Occipital lobe (tissue), 2 donors: ENCODE results near the gene CRHR2. TPM values are rescaled to one million over a fixed set of nuclear protein-coding genes. Genes with fewer than 3 reads are reported as not detected.

ENCODE experiments used
- DNase-seq: peaks from one replicate; lab custom pipeline; 2025; lab: John Stamatoyannopoulos, UW
- total RNA-seq: library from RNA; depleted of rRNA; stranded (reverse); fragments of >200 nt; gene quantifications from one replicate; pipeline ENCODE4 v1.2.3, GENCODE V29; 2014

Gene CRHR2
- total RNA-seq, 1 donor from 2014 or later, result 1.1 TPM

DNA sequence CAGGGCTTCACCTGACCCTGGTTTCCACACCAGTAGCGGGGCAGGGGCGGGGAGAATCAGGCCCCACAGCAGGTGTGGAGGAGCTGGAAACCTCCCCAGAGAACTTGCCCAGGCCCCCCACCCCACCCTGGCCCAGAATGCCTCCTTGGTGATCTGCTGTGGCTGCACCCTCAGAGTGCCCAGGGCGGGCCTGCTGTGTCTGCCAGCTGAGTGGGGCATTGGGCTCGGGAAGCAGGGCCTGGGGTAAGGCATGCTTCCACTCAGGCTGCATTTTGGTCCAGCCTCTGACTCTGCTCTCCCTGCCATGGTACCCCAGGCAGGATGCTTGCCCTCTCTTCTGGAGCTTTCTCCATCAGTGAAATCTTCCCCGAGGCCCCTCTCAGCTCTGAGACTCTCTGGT lies 1.1 kb upstream of the CRHR2 start:
- DNase-seq, result no peak

DNA sequence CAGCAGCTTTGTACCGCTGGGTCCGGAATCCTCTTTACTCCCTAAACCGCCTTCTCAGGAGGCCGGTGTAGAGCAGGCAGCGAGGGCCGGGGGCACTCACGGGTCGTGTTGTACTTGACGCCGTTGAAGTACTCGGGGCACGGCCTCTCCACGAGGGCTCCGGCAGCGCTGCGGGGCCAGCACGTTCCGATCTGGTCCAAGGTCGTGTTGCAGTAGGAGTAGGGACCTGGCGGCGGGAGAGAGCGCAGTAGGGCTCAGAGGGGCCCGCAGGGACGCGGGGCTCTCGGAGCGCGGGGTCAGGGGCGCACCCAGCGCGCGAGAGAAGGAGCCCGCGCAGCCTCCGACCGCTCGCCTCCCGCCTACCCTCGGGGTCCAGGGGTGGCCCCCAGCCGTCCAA lies 443 bp downstream of the CRHR2 start:
- no peak for DNase-seq

DNA sequence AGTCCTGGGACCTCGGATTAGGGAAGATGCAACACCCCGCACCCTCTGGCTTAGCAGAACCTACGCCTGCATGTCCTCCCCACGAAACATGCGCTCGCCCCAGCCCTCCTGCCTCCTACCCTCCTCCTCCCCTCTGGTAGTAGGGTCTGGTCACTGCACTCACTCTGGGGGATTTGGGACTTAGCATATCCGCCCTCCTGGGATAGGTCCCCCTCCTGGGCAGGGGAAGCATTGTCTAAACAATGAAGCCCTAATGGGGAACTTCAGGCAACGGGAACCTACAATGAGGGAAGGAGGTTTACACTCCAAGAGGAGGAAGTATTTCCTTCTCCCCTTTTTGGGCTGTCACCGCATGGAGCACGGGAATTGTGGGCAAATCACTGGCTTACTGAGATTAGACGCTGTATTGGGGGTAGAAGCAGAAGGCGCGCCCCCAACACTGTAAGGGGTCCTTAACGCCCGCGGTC lies 892 bp downstream of the CRHR2 start:
- no peak for DNase-seq

DNA sequence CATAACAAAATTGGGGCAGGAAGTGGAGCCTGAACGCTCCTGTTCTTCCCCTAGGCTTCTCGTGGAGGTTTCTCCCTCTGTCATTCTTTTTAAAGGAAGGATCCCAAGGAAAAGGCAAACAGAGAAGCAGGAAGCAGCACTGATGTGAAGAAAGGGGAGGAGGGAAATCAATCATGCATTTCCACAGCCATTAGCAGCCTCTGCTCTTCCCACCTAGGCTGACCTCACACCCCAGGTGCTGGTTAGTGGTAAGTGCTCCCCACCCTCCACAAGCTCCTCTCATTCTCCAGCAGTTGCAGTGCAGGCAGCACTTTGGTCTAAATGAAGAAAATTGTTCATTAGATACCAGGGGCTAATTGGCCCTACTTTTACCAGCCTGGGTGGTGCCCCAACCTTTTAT lies 2.6 kb downstream of the CRHR2 start:
- no peak for DNase-seq

DNA sequence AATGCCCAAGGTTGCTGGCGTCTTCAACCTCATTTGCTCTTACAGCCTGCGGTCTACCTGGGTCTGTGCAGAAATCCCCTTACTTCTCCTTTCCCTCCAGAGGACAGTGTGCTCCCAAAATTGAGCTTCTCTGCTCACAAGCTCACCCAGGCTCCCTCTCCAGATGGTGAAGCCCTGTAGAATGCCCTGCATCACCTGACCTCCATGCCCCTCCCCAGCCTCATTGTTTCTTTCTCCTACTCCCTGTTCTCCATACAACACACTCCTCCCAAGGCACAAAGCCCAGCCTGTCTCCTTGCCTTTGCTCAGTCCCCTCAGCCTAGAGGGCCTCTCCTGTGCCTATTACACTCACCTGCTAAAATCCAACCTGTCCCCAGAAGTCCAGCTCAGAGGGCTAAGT lies 3.5 kb downstream of the CRHR2 start:
- no peak for DNase-seq

DNA sequence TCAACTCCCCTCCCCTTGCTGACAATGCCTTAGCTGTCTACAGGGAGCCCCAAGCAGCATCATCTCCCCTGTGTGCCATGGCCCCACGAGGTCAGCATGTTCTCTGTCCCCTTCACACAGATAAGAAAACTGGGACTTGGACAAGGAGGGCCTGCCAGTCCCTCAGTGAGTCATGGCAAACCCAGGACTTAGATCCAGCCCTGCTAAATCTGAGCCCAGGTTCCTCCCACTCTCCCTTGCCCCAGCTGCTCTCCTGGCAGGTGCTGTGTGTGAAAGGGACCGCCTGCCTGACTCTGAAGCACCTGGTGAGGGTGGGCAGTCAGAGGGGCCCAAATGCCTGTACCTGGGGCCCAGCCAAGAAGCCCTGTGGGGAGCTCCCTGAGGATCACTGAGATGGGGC lies 7.4 kb downstream of the CRHR2 start:
- no peak for DNase-seq

DNA sequence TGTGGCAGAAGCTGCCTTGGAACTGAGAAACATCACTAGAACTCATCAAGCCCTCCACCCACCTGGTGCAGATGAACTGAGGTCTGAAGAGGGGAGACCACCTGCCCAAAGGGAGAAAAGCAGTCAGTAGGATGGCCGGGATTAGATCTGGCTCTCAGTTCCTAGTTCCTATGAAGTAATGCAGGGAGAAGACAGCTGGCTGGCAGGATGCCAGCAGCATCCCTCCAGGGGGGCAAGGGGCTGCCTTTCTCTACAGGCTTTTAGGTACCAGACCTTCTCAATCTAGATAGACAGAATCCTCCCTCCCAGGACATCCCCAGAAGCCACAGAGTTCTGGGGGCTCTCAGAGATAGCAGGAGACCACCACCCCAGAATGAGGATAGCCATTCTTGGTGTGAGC lies 7.8 kb downstream of the CRHR2 start:
- DNase-seq, result no peak

DNA sequence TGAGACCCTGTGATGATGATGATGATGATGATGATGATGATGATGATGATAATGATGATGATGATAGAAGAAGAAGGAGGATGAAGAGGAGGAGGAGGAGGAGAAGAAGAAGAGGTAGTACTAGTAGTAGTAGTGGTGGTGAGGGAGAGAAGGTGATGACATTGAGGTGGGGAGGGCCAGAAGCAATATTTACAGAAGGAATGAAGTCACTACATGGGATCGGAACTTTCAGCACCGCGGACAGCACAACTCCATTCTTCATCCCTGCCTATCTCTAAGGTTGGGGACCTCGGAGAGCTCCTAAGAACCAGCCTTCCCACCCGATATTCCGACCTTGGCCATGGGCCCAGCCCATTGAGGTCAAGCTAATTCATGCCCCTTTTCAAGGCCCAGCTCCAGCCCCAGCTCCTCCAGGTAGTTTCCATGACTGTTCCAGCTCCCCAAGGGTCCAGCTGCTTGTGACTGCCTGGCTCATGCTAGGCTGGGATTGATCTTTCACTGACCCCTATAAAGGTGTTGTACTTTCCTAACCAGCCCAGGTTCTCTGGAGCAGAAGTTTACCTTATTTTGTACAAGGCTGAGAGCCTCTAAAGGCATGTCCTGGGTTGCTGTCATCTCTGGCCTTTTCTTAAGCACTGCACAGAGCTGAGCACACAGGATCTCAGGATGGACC lies 10.3 kb downstream of the CRHR2 start:
- DNase-seq, result no peak

DNA sequence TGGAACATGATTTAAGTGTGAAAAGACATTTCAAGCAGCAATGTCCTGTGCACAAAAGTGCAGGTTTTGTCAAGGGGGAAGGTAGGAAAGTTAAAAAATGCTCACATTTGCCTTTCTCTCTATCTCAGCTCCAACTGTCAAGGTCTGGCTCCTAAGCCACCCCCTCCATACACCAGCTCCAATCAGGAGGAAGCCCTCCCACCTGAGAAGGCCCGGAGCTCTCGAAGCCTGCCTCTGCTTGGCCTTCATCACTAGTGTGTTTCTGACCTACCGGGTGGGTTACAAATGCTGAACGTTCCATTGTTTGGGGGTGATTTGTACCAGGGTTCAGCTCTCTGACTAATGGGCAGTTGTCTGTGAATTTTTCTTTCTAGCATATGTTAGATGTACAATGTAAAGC lies 14.2 kb downstream of the CRHR2 start:
- no peak for DNase-seq

DNA sequence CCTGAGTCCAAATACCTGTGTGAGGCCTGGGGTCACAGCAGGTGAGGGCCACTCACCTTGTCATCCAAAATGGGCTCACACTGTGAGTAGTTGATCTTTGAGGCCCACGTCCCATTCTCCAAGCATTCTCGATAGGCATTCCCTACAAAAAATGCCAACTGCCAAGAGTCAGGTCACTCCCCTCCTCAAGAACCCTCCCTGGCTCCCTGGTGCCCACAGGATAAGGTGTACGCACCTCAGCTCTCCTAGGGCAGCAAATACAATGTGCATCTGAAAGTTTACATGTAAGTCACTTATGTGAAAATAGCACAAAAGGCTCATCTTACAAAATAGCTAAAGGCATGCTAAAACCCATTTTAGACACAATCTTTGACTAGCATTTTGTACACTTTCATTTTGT lies 15.1 kb downstream of the CRHR2 start:
- no peak for DNase-seq

DNA sequence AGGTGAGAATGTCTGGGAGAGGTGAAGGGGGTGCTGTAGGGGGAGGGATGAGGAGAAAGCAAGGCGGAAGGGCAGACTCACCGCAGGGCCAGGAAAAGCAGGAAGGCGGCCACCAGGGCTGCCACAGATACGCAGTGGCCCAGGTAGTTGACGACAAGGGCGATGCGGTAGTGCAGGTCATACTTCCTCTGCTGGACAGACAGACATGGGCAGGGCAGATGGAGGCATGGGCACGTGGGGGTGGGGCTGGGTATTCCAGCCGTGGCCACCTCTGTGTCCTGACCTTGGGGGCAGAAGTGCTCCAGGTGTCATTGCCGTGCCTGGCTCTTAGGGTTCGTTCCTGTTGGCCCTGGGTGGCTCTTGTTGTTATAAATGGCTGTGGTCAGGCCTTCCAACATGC lies 16.8 kb downstream of the CRHR2 start:
- DNase-seq, result no peak

DNA sequence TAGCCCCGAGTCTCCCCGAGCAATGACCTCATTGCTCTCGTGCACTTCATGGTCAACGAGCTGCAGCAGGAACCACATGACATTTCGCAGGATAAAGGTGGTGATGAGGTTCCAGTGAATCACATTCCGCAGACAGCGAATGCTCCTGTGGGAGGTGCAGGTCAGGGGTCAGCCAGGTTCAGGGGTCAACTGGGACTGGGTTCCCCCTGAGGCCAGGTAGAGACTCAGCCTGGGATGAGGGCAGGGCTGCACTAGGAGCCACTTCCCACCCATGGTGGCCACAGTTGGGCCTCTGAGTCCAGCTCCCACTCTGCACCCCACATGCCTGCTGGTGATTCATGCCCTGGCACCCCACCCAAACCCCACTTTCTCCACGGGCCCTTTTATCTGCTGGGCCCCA lies 17.2 kb downstream of the CRHR2 start:
- DNase-seq, result no peak

DNA sequence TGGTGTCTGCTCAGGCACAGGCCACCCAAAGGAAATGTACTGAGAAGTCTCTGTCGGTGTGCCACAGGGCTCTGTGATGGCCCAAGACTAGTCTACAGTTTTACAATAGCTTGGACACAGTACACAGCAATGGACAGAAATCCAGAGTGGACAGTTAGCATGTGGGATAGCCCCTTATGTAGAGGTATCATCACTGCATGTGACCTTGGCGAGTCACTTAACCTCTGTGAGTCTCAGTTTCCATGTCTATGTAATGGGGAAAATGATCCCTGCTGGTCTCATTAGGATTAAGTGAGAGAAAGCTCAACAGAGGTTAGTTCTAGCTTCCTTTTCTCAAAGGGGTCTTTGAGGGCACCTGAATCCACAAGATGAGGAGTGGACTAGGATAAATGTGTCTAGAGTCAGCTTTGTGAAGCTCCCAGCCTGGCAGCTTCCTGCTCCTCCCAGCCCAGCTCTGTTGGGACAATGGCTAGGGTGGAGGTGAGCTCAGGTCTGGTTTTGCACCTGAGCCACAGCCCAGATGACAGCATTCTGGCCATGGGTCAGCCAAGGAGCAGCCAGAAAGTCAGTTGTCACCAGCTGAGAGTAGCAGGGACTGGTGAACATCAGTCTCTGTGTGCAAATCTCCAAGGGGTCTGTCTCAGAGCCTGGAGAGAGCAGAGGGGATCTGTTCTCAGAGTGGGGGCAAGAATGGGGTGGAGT lies 17.9 kb downstream of the CRHR2 start:
- no peak for DNase-seq

DNA sequence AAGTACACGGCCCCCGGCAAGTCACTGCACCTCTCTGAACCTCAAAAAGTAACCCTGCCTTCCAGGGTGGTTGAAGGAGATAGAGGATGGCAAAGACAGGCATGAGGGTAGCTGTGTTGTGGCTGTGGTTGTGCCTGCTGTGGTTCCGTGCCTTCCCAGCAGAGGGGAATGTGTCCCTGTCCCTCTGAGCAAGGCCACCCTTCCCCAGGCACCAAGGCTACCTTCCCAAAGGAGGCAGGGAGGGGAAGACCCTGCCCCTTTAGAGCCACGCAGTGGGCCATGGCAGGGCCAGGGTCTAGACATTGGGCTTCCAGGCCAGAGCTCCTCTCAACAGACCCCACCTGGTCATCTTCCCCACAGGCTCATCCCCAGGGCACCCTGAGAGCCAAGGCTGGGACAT lies 18.8 kb downstream of the CRHR2 start:
- no peak for DNase-seq

DNA sequence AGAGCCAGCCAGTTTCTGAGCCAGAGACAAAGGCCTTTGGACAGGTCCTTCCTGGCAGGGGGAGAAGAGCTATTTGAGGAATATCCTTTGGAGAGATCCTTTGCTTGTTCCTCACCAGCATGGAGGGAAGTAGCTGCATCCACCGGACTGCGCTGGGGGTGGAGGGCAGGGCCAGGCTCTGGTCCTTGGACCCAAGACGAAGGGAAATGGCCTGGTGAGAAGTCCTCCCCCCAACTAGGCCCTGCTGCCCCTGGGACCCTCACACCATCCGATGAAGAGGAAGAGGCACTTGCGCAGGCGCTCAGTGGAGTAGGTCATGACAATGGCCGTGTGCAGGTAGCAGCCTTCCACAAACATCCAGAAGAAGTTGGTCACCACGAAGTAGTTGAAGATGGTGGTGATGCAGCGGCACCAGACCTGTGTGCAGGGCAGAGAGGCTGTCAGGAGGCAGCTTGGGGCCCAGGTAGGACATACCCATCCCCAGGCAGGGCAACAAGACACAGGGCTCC lies 19.8 kb downstream of the CRHR2 start:
- no peak for DNase-seq

DNA sequence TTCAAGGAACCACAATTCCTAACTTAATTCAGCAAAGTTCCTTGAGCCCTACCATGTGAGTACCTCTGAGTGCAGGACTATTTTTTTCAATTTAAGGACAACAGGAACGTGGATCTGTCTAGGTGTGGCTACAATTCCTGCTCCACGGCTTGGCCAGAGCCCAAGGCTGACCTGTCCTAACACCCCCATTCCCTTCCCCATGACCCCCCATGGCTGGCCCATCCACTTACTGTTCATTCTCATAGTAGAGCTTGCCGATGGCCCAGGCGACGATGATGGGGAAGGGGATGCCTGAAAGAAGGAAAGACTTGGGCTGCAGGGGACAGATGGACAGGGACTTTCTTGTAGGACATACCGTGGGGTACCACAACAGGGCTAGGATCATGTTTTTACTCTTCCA lies 20.3 kb downstream of the CRHR2 start:
- DNase-seq, result no peak

DNA sequence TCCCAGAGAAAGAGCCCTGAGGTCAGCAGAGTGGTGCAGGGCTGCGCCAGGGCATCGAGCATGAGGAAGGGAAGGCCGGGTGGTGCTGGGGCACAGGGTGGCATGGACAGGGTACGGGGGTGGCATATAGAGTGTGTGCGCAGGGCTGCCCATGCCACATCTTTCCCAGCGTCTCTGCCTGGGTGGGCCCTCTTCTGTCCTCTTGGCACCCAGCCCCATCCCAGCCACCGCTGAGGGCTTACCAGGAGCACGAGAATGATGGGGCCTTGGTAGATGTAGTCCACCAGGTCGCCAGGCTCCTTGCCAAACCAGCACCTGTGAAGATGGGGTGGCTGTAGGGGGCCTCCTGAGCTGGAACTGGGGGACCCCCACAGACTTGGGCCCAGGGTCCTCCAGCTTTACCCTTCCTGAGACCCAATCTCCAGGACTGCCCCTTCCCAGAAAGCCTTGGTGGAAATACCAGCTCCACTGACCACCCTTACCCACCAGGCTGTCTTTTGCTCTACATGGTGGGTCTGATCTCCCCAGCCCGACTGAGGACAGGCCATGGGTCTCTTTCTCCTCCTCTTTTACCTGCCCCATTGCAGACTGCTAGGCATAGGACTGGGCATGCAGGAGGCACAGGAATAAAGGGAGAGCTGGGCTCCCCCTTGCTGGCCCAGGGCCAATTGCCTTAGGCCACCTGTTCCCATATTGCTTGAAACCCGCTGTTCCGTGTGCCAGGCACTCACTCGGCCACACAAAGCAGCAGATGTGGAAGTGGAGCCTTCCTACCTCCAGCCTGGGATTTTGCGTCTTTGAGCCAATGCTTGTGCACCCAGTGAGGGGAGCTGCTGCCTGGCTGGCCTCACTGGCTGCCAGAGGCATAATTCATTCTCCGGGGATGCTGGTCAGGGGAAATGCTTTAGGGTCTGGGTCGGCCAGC lies 21.7 kb downstream of the CRHR2 start:
- DNase-seq, result peak; percentile 17

DNA sequence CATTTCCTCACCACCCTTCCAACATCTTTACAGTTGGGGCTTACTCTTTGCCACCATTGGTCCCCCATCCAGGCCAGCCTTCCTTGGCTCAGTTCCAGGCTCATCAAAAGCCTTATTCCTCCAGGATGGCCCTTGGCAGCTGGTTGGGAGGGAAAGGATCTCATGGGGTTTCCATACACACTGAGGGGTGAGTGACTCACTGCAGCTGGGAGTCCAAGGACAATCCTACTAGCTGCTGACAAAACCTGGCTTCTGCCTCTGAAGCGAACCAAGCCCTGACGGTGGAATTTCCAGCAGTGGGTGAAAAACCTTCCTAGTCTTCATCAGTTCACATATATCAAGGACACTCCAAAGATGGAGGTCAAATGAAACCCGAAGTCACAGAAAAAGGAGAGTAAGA lies 22.9 kb downstream of the CRHR2 start:
- DNase-seq, result no peak

DNA sequence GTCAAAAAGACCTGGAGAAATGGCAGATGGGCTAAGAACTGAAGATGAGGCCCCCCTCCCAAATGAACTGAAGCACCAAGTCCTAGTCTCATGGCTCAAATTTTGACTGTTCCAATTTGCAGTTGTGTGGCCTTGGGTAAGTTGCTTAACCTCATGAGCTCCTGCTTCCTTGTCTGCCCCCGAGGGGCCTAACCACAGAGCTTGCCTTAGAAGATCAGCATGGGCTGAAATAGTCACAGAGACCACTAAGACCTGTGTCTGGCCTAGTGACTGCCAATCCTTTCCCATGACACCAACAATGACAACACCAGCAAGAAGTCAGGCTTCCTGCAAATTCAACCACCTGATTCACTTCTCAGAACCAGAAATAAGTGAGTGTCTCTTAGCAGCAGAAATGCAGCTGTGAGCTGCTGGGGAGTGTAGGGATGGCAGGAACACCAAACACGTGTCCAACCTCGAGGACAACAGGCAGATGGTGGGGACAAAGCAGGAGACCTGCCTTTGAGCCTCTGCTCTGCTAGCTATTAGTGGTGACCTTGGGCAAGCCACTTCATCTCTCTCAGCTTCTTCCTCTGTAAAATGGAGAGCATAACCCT lies 23.7 kb downstream of the CRHR2 start:
- no peak for DNase-seq

DNA sequence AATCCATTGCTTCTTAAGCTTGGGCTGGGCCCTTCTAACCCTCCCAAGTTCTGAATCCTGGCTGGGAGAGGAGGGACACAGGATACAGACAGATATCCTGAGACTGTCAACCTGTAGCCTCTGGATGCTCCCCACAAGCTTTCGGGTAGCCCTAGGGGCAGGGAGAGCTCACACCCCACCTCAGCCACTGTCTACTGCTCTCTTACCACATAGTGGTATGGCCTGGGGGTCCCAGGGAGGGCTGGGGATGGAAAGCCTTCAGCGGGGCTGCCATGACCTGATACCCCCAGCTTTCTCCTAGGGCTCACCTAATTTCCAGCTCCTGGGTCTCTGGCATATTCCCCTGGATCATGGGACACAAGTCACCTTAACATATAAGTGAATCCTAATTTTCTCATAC lies 25.1 kb downstream of the CRHR2 start:
- no peak for DNase-seq
